Right cardiac atrium (tissue), 5 donors: ENCODE results near the gene CDCP2. TPM values are rescaled to one million over a fixed set of nuclear protein-coding genes. Genes with fewer than 3 reads are reported as not detected.
A peak's percentile ranks its signal among the peaks of the same experiment; 100 is the strongest.
"Not testable (repeated sequence)": the region's sequence is repeated elsewhere in the genome, so short reads cannot be mapped to it uniquely, and the experiment has no call there.

Source experiments
- ATAC-seq, 2 donors: fragments of 200-7000 bp; cut with Tn5 transposase; one replicate each; pipeline versions ENCODE4 v1.8.0 to v1.9.1; 2020; ENCODE audit warnings: moderate library complexity in 2 of 2, mild to moderate bottlenecking in 1 of 2
- DNase-seq, 3 donors: peaks; one replicate each; pipeline ENCODE4 v3.0.0-alpha.2; 2020
- H3K27ac ChIP-seq: one replicate; pipeline ENCODE4 v1.5.1; 2013; ENCODE audit warnings: mild to moderate bottlenecking, low read length, control low read depth, moderate library complexity
- H3K27me3 ChIP-seq: one replicate; pipeline ENCODE4 v1.6.1; 2013; ENCODE audit not compliant: control insufficient read depth, insufficient read depth
- H3K4me1 ChIP-seq: one replicate; pipeline ENCODE4 v1.6.1; 2013; ENCODE audit warnings: low read length; ENCODE audit not compliant: control insufficient read depth, insufficient read depth
- H3K4me3 ChIP-seq: one replicate; pipeline ENCODE4 v1.5.1; 2013; ENCODE audit warnings: low read length, control low read depth
- H3K9me3 ChIP-seq: one replicate; pipeline ENCODE4 v1.6.1; 2013; ENCODE audit warnings: low read length; ENCODE audit not compliant: control insufficient read depth
- WGBS: extraction: QIAGEN DNeasy Blood & Tissue Kit; methylation state at CpG from one replicate; pipeline ENCODE4 v1.1.7; 2013; 5-methylcytosine and 5-hydroxymethylcytosine counted together
- intact Hi-C, 4 donors: fragments of 100-400 bp; cut with DNase I; formaldehyde crosslinking; loops; one replicate each; pipeline versions ENCODE4 v1.11.0 to v1.14.0; 2022 to 2023
- polyA plus RNA-seq: library from polyadenylated mRNA; stranded (reverse); fragments of 200-250 nt; gene quantifications from one replicate; pipeline ENCODE4 v1.2.3, GENCODE V29; 2013
- total RNA-seq, 4 donors: library from RNA; stranded (reverse); fragmentation: NEBNext Ultra II Directional; extraction: Animal tissue kit (Norgen Biotek cat#: 25700); gene quantifications; one replicate each; pipeline ENCODE4 v1.2.1, GENCODE V29; 2021
- donor health status: healthy with polysubstance abuse.
- donor health status: DM: no; HTN: yes; CAD: no.
- donor health status: DM: no; HTN: no; CAD: no.
- donor health status: DM: no; HTN: yes; CAD: no; lungs with severe emphysema.
- donor health status: DM: yes; HTN: yes; CAD: no.

Gene CDCP2
- total and polyA plus RNA-seq, 5 donors: not detected

GRCh38 chr1:54167422-54168139 is 14.8 kb upstream of the CDCP2 start:
- WGBS: 83% methylated on average over 9 of the region's 9 CpGs
- ATAC-seq (no peak), DNase-seq (no peak)
- H3K27ac ChIP-seq: no peak overlapping the region
- no peak overlapping the region for H3K4me3 ChIP-seq
- no peaks in the 10 kb centered on the region for H3K4me1 ChIP-seq
- intact Hi-C loops: no loop called here
- H3K9me3 ChIP-seq: no peaks in the 10 kb centered on the region
- H3K27me3 ChIP-seq: no peaks in the 10 kb centered on the region

DNA sequence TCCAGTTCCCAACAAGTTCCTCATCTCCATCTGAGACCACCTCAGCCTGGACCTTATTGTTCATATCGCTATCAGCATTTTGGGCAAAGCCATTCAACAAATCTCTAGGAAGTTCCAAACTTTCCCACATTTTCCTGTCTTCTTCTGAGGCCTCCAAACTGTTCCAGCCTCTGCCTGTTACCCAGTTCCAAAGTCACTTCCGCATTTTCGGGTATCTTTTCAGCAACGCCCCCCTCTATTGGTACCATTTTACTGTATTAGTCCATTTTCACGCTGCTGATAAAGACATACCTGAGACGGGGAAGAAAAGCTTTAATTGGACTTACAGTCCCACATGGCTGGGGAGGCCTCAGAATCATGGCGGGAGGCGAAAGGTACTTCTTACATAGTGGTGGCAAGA is 13.6 kb upstream of the CDCP2 start:
- H3K27ac ChIP-seq, DNase-seq, H3K27me3 ChIP-seq, ATAC-seq, H3K9me3 ChIP-seq, H3K4me1 ChIP-seq, intact Hi-C loops, H3K4me3 ChIP-seq: not testable (repeated sequence)
- WGBS: 93% methylated on average over 8 of the region's 8 CpGs

DNA sequence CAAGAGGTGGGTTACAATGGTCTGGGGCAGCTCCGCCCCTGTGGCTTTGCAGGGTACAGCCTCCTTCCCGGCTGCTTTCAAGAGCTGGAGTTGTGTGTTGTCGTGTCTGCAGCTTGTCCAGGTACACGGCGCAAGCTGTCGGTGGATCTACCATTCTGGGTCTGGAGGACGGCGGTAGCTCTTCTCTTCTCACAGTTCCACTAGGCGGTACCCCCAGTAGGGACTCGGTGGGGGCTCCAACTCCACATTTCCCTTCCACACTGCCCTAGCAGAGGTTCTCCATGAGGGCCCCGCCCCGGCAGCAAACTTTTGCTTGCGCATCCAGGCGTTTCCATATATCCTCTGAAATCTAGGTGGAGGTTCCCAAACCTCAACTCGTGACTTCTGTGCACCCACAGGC is 12.3 kb upstream of the CDCP2 start:
- H3K9me3 ChIP-seq: no peaks in the 10 kb centered on the region
- H3K4me3 ChIP-seq: no peak overlapping the region
- intact Hi-C loops: no loop called here
- H3K27ac ChIP-seq: no peak overlapping the region
- DNase-seq (no peak), ATAC-seq (no peak)
- WGBS: 90% methylated on average over 15 of the region's 15 CpGs
- H3K4me1 ChIP-seq: no peaks in the 10 kb centered on the region
- no peaks in the 10 kb centered on the region for H3K27me3 ChIP-seq

GRCh38 chr1:54163573-54163972 is 10.8 kb upstream of the CDCP2 start:
- intact Hi-C loops: no loop called here
- WGBS: 76% methylated on average over 5 of the region's 5 CpGs
- no peak for ATAC-seq

DNA sequence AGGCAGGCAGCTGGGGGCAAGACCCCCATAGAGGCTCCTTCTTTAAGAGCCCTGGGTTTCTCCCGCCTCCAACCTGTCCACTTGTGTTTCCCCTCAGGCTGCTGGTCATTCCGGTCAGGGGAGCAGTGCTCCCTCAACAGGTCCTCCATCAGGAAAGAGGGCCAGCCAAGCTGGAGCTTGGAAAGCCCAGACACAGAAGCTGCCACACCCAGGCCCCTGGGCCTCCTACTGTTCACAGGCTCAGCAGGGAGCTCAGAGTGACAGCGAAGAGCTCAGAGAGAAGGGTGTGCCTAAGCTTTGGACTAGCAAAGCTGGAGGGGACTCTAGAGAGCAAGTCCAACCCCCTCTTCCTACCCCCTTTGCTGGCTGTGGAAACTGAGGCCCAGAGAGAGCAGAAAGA is 10.3 kb upstream of the CDCP2 start:
- Histone ChIP-seq H3K27ac (no peak overlapping the region), H3K27me3 (no peaks in the 10 kb centered on the region), H3K4me3 (no peak overlapping the region), H3K9me3 (no peaks in the 10 kb centered on the region), H3K4me1 (no peaks in the 10 kb centered on the region)
- DNase-seq (no peak), ATAC-seq (peak in 1 of 2 donors; percentile 17)
- 80% methylated on average over 3 of the region's 3 CpGs for WGBS
- intact Hi-C loops: no loop called here

More at GRCh38 chr1:54163573-54163972, 10.8 kb upstream of the CDCP2 start:
- no peaks in the 10 kb centered on the region for H3K9me3 ChIP-seq
- H3K27ac ChIP-seq: no peak overlapping the region
- no peaks in the 10 kb centered on the region for H3K4me1 ChIP-seq
- no peak overlapping the region for H3K4me3 ChIP-seq
- no peak for DNase-seq
- no peaks in the 10 kb centered on the region for H3K27me3 ChIP-seq

DNA sequence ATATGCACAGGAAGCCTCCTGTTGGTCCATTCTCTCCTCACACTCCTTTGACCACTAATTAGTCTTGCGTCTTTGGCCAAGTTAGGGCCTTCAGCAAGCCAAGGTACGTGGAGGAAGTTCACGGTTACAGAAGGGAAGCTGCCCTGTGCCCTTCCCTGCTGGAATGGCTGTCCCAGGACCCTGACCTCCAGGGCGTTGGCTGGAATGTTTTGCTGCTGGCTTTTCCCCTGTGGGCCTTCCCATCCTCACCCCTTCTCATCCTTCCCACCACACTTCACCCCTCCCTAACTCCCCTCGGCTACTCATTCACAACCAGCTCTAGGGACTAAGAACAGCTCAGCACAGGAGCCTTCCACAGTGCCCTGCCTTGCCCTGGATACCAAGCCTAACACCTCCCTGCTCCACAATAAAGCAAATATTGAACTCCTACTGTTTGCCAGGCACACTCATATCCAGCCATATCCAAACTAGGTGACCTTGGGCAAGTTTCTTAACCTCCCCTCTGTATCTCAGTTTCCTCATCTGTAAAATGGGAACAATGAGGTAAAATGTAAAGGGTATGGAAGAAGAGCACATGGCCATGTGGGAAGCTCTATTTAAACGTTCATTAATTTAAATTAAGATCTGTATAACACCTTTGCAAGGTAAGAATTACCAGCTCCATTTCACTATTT is 8.8 kb upstream of the CDCP2 start:
- intact Hi-C loops: no loop called here
- no peak for DNase-seq
- no peak overlapping the region for H3K27ac ChIP-seq
- no peak overlapping the region for H3K4me3 ChIP-seq
- WGBS: 77% methylated on average over 6 of the region's 6 CpGs
- ATAC-seq: no peak
- H3K4me1 ChIP-seq: no peaks in the 10 kb centered on the region
- H3K9me3 ChIP-seq: no peaks in the 10 kb centered on the region
- no peaks in the 10 kb centered on the region for H3K27me3 ChIP-seq

GRCh38 chr1:54160351-54160750 is 7.6 kb upstream of the CDCP2 start:
- H3K27ac ChIP-seq: no peak overlapping the region
- no peaks in the 10 kb centered on the region for H3K4me1 ChIP-seq
- H3K9me3 ChIP-seq: no peaks in the 10 kb centered on the region
- 48% methylated on average over 3 of the region's 3 CpGs for WGBS
- DNase-seq (no peak), ATAC-seq (no peak)
- no peak overlapping the region for H3K4me3 ChIP-seq
- H3K27me3 ChIP-seq: no peaks in the 10 kb centered on the region
- intact Hi-C loops: no loop called here

- DNase-seq: no peak
- intact Hi-C loops: no loop called here
- Histone ChIP-seq H3K9me3 (no peaks in the 10 kb centered on the region), H3K4me1 (no peaks in the 10 kb centered on the region), H3K27ac (no peak overlapping the region), H3K27me3 (no peaks in the 10 kb centered on the region), H3K4me3 (no peak overlapping the region)
- ATAC-seq: no peak
- whole genome bisulfite sequencing: 77% methylated on average over 4 of the region's 4 CpGs
Observed at GRCh38 chr1:54159733-54160316, 7.0 kb upstream of the CDCP2 start.

GRCh38 chr1:54158071-54158470 is 5.3 kb upstream of the CDCP2 start:
- WGBS: 88% methylated on average over 3 of the region's 3 CpGs
- DNase-seq: no peak
- Histone ChIP-seq H3K27me3 (no peaks in the 10 kb centered on the region), H3K27ac (no peak overlapping the region), H3K9me3 (no peaks in the 10 kb centered on the region), H3K4me1 (no peaks in the 10 kb centered on the region), H3K4me3 (no peak overlapping the region)
- intact Hi-C loops: no loop called here
- no peak for ATAC-seq

DNA sequence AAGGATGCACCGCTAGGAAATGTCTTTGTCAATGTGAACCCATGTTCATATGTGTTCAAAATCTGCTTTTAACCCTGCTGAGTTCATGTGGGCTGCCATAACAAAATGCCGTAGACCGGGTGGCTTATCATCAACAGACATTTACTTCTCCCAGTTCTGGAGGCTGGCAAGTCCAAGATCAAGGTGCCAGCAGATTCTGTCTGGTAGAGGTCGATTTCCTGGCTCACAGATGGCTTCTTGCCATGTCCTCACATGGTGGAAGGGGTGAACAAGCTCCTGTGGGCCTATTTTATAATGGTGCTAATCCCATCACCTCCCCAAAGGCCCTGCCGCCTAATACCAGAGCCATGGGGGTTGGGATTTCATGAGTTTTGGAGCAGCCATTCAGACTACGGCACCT is 4.6 kb upstream of the CDCP2 start:
- ATAC-seq (no peak), DNase-seq (no peak)
- Histone ChIP-seq H3K4me3 (no peak overlapping the region), H3K4me1 (no peaks in the 10 kb centered on the region), H3K27me3 (no peaks in the 10 kb centered on the region), H3K9me3 (no peaks in the 10 kb centered on the region), H3K27ac (no peak overlapping the region)
- intact Hi-C loops: no loop called here
- WGBS: 93% methylated on average over 6 of the region's 6 CpGs

DNA sequence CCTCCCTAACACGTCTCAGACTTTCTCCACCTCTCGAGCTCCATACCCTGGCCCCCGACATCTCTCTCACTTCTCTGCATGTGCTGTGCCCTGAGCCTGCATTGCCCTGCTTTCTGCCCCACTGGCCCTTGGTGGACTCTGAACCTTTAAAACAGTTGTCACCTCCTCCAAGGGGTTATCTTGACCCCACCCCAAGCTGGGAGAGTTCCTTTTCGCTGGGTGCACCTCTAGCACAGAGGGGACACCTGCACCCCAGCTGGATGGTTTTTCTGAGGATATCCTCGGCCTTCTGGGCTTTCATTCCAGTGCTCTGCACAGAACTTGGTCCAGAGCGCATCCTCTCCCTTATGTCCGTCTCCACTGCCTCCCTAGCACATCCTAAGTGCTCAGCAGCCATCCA is 4.2 kb upstream of the CDCP2 start:
- no peak overlapping the region for H3K27ac ChIP-seq
- WGBS: 94% methylated on average over 7 of the region's 7 CpGs
- no peak overlapping the region for H3K4me3 ChIP-seq
- H3K27me3 ChIP-seq: no peaks in the 10 kb centered on the region
- no peaks in the 10 kb centered on the region for H3K9me3 ChIP-seq
- ATAC-seq (no peak), DNase-seq (no peak)
- no peaks in the 10 kb centered on the region for H3K4me1 ChIP-seq
- intact Hi-C loops: no loop called here
